ENCODE data around the gene MAPT.

MAPT gene

GRCh38 chr17:46042925-46043324 lies 148.6 kb downstream of the MAPT start:
- in situ Hi-C loops (cut with HindIII; ENCODE audit: low pct_ligation_motif_present, low sequenced_read_pairs), result no loop called here
- no peak for DNase-seq
- H3K27me3 ChIP-seq (replicated peaks), result no peaks in the 10 kb centered on the region
- no peak overlapping the region for H3K27ac ChIP-seq
- peaks cover 42% of the 10 kb centered on the region for H3K36me3 ChIP-seq (replicated peaks)
- no peak for TF ChIP-seq CTCF (IDR thresholded peaks at IDR 0.05; ENCODE audit: low read depth, low read length, missing control alignments)
- no peak overlapping the region for H3K4me3 ChIP-seq (ENCODE audit: low read depth, low read length)

- peaks cover 42% of the 10 kb centered on the region for H3K36me3 ChIP-seq (replicated peaks)
- H3K27me3 ChIP-seq (replicated peaks), result no peaks in the 10 kb centered on the region
- H3K4me3 ChIP-seq (ENCODE audit: low read depth, low read length), result no peak overlapping the region
- DNase-seq, result no peak
- in situ Hi-C loops (cut with HindIII; ENCODE audit: low pct_ligation_motif_present, low sequenced_read_pairs), result no loop called here
- TF ChIP-seq CTCF (IDR thresholded peaks at IDR 0.05; ENCODE audit: low read depth, low read length, missing control alignments), result no peak
- H3K27ac ChIP-seq, result no peak overlapping the region
These were observed 149.3 kb downstream of the MAPT start for GRCh38 chr17:46043606-46044005.

- no peak overlapping the region for H3K4me3 ChIP-seq (ENCODE audit: low read depth, low read length)
- peak; percentile 89 for DNase-seq
- TF ChIP-seq CTCF (IDR thresholded peaks at IDR 0.05; ENCODE audit: low read depth, low read length, missing control alignments), result peak; percentile 87
- no peaks in the 10 kb centered on the region for H3K27me3 ChIP-seq (replicated peaks)
- in situ Hi-C loops (cut with HindIII; ENCODE audit: low pct_ligation_motif_present, low sequenced_read_pairs), result no loop called here
- H3K27ac ChIP-seq, result no peak overlapping the region
- peaks cover 36% of the 10 kb centered on the region for H3K36me3 ChIP-seq (replicated peaks)
These were observed 150.1 kb downstream of the MAPT start for GRCh38 chr17:46044286-46044928.

- Histone ChIP-seq H3K36me3 (replicated peaks) (peaks cover 35% of the 10 kb centered on the region), H3K27ac (no peak overlapping the region), H3K4me3 (ENCODE audit: low read depth, low read length) (no peak overlapping the region), H3K27me3 (replicated peaks) (no peaks in the 10 kb centered on the region)
- no peak for DNase-seq
- in situ Hi-C loops (cut with HindIII; ENCODE audit: low pct_ligation_motif_present, low sequenced_read_pairs), result no loop called here
- no peak for TF ChIP-seq CTCF (IDR thresholded peaks at IDR 0.05; ENCODE audit: low read depth, low read length, missing control alignments)
These were observed 150.6 kb downstream of the MAPT start for GRCh38 chr17:46044989-46045388.

GRCh38 chr17:46045639-46046038 lies 151.3 kb downstream of the MAPT start:
- H3K4me3 ChIP-seq (ENCODE audit: low read depth, low read length), result no peak overlapping the region
- TF ChIP-seq CTCF (IDR thresholded peaks at IDR 0.05; ENCODE audit: low read depth, low read length, missing control alignments), result no peak
- no peak for DNase-seq
- H3K27me3 ChIP-seq (replicated peaks), result no peaks in the 10 kb centered on the region
- no peak overlapping the region for H3K27ac ChIP-seq
- H3K36me3 ChIP-seq (replicated peaks), result peaks cover 40% of the 10 kb centered on the region
- in situ Hi-C loops (cut with HindIII; ENCODE audit: low pct_ligation_motif_present, low sequenced_read_pairs), result no loop called here

- Histone ChIP-seq H3K4me3 (ENCODE audit: low read depth, low read length) (no peak overlapping the region), H3K36me3 (replicated peaks) (peaks cover 38% of the 10 kb centered on the region), H3K27ac (no peak overlapping the region), H3K27me3 (replicated peaks) (no peaks in the 10 kb centered on the region)
- no peak for TF ChIP-seq CTCF (IDR thresholded peaks at IDR 0.05; ENCODE audit: low read depth, low read length, missing control alignments)
- in situ Hi-C loops (cut with HindIII; ENCODE audit: low pct_ligation_motif_present, low sequenced_read_pairs), result no loop called here
- no peak for DNase-seq
These were observed 152.6 kb downstream of the MAPT start for GRCh38 chr17:46046957-46047356.

Measured in brain microvascular endothelial cell (primary cell).